Measurements from ENCODE around the gene SLCO3A1. TPM values are rescaled to one million over a fixed set of nuclear protein-coding genes. Genes with fewer than 3 reads are reported as not detected.

Gene SLCO3A1
- total and polyA plus RNA-seq, 2 of the 8 experiments (the other 6 are each of a cell fraction or from before 2014, with no cell fraction given), result 15.1 to 20.4 TPM

DNA sequence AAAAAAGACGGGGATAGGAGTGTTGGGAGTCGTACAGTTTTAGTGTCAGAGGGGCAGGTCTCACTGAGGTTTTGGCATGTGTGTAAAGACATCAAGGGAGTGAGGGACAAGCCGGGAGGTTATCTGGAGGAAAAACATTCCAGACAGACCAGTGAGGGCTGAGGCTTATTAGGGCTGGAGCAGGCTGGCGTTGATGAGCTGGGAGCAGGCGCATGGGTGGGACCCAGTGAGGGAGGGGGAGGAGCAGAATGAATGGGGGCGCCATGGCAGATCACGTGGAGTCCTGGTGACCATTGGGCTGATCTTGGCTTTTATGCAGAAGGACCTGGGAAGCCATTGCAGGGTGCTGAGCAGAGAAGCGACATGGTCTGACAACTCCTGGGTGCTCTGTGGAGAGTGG lies 180.2 kb downstream of the SLCO3A1 start:
- CTCF ChIA-PET (ENCODE audit: partially characterized antibody), result interaction anchor here (0.5 to 1.3 kb wide), 2 partner anchors 18 to 132 kb away, joined by 3 to 4 read pairs; no protein-coding TSS in a partner anchor
- Histone ChIP-seq H3K56ac (replicated peaks; ENCODE audit: insufficient read length, low read depth, low read length) (no peak overlapping the region), H2AFZ (ENCODE audit: low read length) (no peak overlapping the region), H2BK20ac (ENCODE audit: low read length) (no peak overlapping the region), H3K79me1 (ENCODE audit: low read depth, low read length) (peaks cover 2% of the 10 kb centered on the region; the same call in 1 of the 2 replicates), H3K9me3 (ENCODE audit: insufficient read depth in 2 of 2, low read depth in 1 of 2, low read length in 1 of 2) (no peaks in the 10 kb centered on the region), H3K23me2 (ENCODE audit: low read depth, low read length) (peaks cover 2% of the 10 kb centered on the region; the same call in 1 of the 2 replicates), H3K27ac (ENCODE audit: low read depth, low read length) (no peak overlapping the region), H3K79me2 (ENCODE audit: control insufficient read depth in 1 of 2, insufficient read depth in 2 of 2, low read length in 2 of 2) (no peaks in the 10 kb centered on the region; a peak in 1 of 4 replicates), H2BK12ac (ENCODE audit: low read depth, low read length) (no peak overlapping the region), H3K4ac (replicated peaks; ENCODE audit: insufficient read length, low read depth, low read length) (no peak overlapping the region), H3K4me3 (ENCODE audit: extremely low read depth in 1 of 4, insufficient read depth in 2 of 4, low read depth in 3 of 4, low read length in 4 of 4) (no peak overlapping the region), H3K14ac (ENCODE audit: insufficient read length) (no peak overlapping the region), H2BK120ac (replicated peaks; ENCODE audit: low read depth, low read length) (no peak overlapping the region), H3K4me2 (ENCODE audit: insufficient read depth in 1 of 2, low read depth in 2 of 2, low read length in 2 of 2) (no peak overlapping the region), H3K4me1 (replicated peaks in 1 of 4; ENCODE audit: control insufficient read depth in 3 of 4, insufficient read depth in 4 of 4, low read length in 3 of 4) (peaks cover 2 to 10% (median 9%) of the 10 kb centered on the region in 4 experiments; a peak in 5 of 7 replicates), H4K20me1 (replicated peaks in 1 of 2; ENCODE audit: control insufficient read depth in 1 of 2, insufficient read depth in 2 of 2, low read length in 2 of 2) (peaks cover 0 to 2% of the 10 kb centered on the region in 2 experiments), H3K36me3 (ENCODE audit: control insufficient read depth in 2 of 4, insufficient read depth in 4 of 4, low read length in 3 of 4) (no peaks in the 10 kb centered on the region), H2BK15ac (ENCODE audit: low read length) (0 out of 2 replicates have a peak overlapping the region, but pooled peaks have one; percentile 29), H4K8ac (ENCODE audit: extremely low read depth, insufficient read depth, low read length) (no peak overlapping the region; the same call in 1 of the 2 replicates), H2BK5ac (ENCODE audit: low read depth, low read length) (no peak overlapping the region), H3K23ac (ENCODE audit: insufficient read length) (no peak overlapping the region), H3K27me3 (replicated peaks in 1 of 4; ENCODE audit: control insufficient read depth in 3 of 4, extremely low read depth in 1 of 4, insufficient read depth in 3 of 4, low read length in 3 of 4) (no peaks in the 10 kb centered on the region), H3K9ac (replicated peaks in 1 of 4; ENCODE audit: extremely low read depth in 1 of 4, low read depth in 3 of 4, low read length in 3 of 4) (no peak overlapping the region), H3K18ac (ENCODE audit: extremely low read depth, low read length) (no peak overlapping the region; the same call in 1 of the 2 replicates), H4K91ac (replicated peaks; ENCODE audit: insufficient read length, low read length) (no peak overlapping the region), H4K5ac (ENCODE audit: insufficient read length, low read depth, low read length) (no peak overlapping the region), H2AK5ac (ENCODE audit: low read depth, low read length) (peak overlapping the region; percentile 13; the same call in 1 of the 2 replicates)
- FAIRE-seq (no peak), DNase-seq (ENCODE audit: low read depth in 1 of 2, low spot score in 2 of 2) (no peak)
- POLR2A ChIA-PET (ENCODE audit: partially characterized antibody), result no interaction called here
- 89% methylated on average over 6 of the region's 8 CpGs; no CpG with 5 or more reads in 1 of the 2 experiments for WGBS, 2 experiments (ENCODE audit: extremely low coverage in 1 of 2, insufficient coverage in 1 of 2, insufficient read length in 1 of 2, insufficient replicate concordance in 2 of 2, low coverage in 1 of 2, low lambda C conversion rate in 2 of 2, missing lambda C conversion rate in 1 of 2)
- TF ChIP-seq MAFK (IDR thresholded peaks at IDR 0.05; ENCODE audit: low read depth, low read length), result no peak
- no peak for TF ChIP-seq POLR2AphosphoS5 (IDR thresholded peaks at IDR 0.05; ENCODE audit: low read depth, low read length)
- TF ChIP-seq CTCF (IDR thresholded peaks at IDR 0.05; ENCODE audit: control extremely low read depth in 1 of 3, insufficient read depth in 1 of 3, low read depth in 1 of 3, low read length in 3 of 3), result no peak
- TF ChIP-seq SAP30 (IDR thresholded peaks at IDR 0.05; ENCODE audit: insufficient read depth, insufficient replicate concordance, low read length), result no peak
- no peak for TF ChIP-seq CBX8 (IDR thresholded peaks at IDR 0.05; ENCODE audit: borderline replicate concordance, low read depth, low read length)
- no peak for TF ChIP-seq SIN3A (conservative IDR thresholded peaks at IDR 0.05 in 1 of 2, IDR thresholded peaks at IDR 0.05 in 1 of 2; ENCODE audit: low read depth in 1 of 2, low read length in 2 of 2)
- no peak for TF ChIP-seq E2F6 (IDR thresholded peaks at IDR 0.05)
- TF ChIP-seq CBX5 (IDR thresholded peaks at IDR 0.05; ENCODE audit: low read depth, low read length), result no peak
- no peak for TF ChIP-seq TAF1 (IDR thresholded peaks at IDR 0.05; ENCODE audit: low read depth, low read length)
- TF ChIP-seq JUN (IDR thresholded peaks at IDR 0.05; ENCODE audit: low read depth, low read length), result no peak
